GM21381 (cell line): Measurements from ENCODE around the gene CALU.

Experiments
- ATAC-seq: cut with Tn5 transposase; IDR thresholded peaks from one replicate; pipeline ENCODE4 v1.9.1; 2021; ENCODE audit warnings: mild to moderate bottlenecking, moderate library complexity; ENCODE audit not compliant: unreplicated experiment

The CALU gene

GRCh38 chr7:128744366-128744905, 5.3 kb downstream of the CALU start:
- ATAC-seq = no peak

DNA sequence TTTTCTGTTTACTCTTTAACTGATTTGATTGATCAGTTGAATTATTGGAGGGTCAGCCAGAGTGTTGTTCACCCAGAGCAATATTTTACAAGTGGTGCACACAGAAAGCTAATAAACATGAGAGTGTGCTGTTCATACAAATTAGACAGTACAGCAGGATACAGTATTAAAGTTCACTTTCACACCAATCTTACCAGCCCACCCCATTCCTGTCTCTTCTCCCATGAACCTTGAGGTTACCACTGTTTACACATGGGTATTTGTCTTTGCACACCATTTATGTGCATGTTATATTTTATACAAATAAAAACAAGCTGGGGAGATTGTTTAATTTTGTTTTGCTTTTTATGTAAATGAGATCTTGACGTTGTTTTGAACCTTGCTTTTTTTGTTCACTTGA, 6.5 kb downstream of the CALU start:
- ATAC-seq = no peak

DNA sequence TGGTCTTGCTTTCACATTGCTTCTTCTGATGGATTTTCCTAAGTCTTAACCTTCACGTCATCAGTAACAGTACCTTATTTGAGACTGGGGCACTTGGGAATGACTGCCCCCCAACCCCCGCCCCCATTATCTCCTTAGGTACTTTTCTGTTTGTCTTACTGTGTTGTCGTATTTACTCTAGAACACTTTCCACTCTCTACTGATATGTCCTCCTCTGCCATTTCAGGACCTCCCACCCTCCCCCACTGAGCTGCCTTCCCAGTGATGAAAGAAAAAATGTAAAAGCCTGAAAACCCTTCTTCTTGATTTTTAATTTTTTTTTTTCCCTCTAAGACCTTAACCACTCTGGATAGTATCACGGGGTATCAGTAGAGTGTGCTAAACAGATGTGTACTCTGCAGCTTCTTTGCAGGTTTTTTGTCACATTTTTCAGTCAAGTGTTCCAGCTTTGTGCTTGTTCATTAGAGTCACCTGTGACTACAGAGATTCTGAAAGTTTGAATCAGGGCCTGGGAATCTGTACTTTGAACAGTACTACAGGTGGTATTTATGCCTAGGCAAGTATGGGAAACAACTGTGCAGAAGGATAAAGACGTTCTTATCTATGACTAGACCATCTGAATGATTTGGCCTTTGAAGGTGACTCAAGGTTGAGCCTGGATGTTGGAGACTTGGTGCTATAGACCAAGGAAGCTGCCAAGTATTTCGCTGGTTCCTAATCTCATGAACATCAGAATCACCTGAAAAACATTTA, 8.3 kb downstream of the CALU start:
- ATAC-seq = no peak

DNA sequence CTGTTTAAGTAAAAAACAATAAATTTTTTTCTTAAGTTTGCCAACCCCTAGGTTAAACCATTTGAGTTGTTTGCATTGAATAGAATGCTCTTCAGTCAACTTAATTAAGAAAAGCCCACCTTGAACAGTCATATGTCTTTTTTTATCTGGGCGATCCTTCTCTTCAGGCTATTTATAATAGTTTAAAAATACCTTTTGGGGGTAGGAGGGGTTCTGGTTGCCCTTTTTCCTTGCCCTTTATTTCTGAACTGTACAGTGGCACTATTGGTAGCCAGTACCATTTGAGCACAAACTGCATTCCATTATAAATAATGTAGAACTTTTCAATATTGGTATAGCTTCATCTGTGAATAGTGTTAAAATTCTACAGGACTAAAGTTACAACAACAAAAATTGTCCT, 13.1 kb downstream of the CALU start:
- no peak for ATAC-seq

GRCh38 chr7:128755075-128755818, 16.1 kb downstream of the CALU start:
- ATAC-seq = no peak

DNA sequence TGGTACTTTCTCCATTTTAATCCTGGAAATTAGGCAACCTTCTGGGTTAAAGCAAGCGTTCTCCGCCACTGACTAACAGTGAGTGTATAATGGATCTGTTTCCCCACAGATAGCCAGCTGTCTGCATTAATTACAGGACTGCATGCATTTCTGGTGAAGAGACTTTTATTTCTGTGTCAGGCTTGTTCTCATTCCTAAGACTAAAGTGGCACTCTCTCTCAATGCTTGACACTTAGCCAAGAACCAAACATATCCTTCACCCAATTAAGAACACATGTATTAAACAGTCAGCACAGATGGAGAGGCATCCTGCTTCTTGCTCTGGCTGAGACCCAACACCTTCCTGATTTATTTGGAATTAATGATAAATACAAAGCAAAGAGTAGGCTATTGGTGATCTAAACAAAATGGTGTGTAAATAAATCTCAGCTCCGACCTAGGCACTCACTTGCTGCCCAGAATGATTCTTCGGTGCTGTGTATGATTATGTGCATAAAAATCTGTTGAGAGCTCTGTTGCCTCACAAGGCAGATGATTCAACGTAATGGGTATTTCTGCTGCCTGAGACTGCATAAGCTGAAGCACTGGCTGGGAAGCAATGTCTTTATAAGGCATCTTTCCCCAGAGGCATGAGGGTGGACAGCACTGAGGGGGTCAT, 16.8 kb downstream of the CALU start:
- no peak for ATAC-seq

DNA sequence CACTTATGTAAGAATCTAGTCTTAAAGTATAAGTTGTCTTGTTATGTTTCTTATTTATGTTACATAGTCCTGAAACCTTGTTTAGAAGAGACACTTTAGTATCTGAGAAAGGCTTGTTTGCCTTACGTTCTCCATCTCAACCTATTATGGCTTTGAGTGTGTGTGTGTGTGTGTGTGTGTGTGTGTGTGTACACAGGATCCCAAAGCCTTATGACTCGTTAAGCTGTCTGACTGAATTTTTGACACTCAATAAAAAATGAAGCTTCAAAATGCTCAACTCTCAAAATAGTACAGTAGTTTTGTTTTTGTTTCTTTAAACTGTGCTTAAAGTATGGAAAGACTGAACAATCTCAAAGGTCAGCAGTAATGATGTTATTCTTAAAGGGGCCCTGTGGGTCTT, 18.0 kb downstream of the CALU start:
- no peak for ATAC-seq

- no peak for ATAC-seq
Measured at GRCh38 chr7:128758553-128758952, 19.4 kb downstream of the CALU start.

DNA sequence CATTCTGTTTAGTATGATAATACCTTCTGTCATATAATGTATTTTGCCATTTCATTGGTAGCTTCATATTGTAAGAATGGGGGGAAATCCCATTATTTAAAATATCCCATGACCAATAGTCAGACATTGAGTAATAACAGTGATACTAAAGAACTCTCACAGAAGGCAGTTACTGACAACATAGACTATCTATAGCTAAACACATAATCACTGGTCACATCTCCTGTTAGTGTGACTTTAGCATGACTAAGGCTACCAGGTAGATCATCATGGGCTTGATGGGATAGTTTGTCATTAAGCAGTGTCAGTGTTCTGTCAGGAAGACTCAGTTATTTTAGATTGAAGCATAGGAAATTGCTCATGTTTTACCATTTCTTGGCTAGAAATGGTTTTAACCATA, 20.1 kb downstream of the CALU start:
- ATAC-seq = no peak

- no peak for ATAC-seq
Measured at GRCh38 chr7:128763541-128763940, 24.4 kb downstream of the CALU start.

- ATAC-seq = no peak
Measured at GRCh38 chr7:128767475-128768110, 28.4 kb downstream of the CALU start.

DNA sequence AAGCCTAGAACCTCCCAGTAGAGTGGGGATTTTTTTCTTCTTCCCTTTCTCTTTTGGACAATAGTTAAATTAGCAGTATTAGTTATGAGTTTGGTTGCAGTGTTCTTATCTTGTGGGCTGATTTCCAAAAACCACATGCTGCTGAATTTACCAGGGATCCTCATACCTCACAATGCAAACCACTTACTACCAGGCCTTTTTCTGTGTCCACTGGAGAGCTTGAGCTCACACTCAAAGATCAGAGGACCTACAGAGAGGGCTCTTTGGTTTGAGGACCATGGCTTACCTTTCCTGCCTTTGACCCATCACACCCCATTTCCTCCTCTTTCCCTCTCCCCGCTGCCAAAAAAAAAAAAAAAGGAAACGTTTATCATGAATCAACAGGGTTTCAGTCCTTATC, 31.1 kb downstream of the CALU start:
- no peak for ATAC-seq

DNA sequence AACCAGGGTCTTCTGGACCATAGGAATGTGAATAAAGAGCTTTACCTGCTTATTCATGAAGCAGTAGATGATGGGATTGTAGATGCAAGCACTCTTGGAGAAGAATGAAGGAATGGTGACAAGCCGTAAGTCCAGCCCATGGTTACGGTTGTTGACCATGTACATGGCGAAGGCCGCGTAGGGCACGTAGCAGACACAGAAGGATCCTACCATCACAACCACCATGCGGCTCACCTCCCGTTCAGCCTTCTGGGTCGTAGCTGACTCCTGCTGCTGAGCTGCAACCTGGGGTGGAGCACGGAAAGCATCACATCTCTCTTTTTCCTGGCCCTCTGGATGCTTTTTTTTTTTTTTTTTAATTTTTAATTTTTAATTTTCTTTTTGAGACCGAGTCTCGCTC, 34.4 kb downstream of the CALU start:
- ATAC-seq = no peak

DNA sequence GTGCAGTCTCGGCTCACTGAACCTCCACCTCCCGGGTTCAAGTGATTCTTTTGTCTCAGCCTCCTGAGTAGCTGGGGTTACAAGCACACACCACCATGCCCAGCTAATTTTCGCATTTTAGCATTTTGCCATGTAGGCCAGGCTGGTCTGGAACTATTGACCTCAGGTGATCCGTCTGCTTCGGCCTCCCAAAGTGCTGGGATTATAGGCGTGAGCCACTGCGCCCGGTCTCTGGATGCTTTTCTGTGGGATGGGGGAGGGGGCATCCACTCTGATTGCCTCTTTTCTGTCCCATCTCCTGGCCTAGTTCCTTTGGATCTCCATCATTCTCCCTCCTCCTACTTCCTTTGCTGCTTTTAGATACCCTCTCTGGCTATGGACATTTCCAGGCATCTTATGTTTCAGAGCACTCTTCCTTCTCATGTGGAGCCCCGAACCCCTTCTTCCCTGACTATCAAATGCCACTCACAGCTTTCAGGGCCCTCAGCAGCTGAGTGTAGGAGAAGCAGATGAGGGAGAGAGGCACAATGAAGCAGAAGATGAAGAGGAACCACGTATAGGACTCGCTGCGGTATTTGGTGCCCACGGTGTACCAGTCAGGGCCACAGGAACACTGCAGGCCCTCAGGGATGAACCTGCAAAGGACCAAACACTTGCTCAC, 35.0 kb downstream of the CALU start:
- ATAC-seq = no peak

DNA sequence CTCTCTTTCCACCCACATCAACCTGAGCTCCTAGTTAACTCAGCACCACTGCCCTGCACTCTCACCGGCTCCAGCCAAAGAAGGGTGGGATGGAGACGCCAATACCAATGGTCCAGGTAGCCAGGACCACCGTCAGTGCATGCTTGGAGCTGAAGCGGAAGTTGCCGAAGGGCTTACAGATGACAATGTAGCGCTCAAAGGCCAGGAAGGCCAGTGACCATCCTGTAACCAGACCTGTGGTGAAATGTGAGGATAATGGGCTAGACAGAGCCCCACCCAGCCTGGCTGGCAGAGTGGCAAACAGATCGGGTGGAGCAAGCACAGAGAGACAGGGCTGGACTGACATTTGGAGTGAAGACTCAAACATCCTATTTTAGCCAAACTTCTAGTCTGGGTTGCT, 35.8 kb downstream of the CALU start:
- ATAC-seq = no peak

DNA sequence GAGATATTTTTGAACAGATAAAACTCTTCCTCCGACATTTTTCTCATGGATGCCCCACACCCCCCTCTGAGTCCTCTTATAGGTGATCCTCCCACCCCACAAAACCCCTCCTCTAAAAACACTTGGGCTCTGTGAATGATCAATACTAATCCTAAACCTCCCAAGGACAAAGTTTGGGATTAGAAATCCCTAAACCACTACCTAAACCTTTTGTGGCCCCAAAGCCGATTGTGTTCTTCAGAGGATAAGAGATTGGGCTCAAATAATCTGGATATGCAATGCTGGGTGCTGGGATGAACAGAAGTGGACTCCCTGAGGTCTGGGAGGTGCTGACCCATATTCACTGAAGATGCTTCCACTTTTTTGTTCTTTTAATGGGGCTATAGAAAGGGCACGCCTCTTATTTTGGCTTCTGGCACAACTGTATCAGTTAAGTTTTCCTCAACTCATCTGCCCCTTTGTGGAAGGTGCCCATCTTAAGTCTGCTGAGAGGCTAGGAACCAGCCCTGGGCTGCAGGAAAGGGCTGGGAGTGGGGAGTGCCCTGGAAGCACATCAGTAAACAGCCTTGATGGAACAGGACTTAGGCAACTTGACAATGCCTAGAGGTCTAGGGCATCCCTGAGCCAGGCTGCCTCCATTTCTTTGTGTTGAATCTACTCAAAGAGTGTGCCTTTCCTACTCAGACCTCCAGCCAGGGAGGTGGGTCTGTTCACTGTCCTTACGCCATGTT, 36.8 kb downstream of the CALU start, which contains the start of gene OPN1SW:
TSS of gene OPN1SW (minus strand) at position 51 of the 731 bp plus-strand sequence. CDS start at position 38, 13 bp downstream.
- no peak for ATAC-seq

GRCh38 chr7:128777156-128778123, 38.3 kb downstream of the CALU start:
- no peak for ATAC-seq

DNA sequence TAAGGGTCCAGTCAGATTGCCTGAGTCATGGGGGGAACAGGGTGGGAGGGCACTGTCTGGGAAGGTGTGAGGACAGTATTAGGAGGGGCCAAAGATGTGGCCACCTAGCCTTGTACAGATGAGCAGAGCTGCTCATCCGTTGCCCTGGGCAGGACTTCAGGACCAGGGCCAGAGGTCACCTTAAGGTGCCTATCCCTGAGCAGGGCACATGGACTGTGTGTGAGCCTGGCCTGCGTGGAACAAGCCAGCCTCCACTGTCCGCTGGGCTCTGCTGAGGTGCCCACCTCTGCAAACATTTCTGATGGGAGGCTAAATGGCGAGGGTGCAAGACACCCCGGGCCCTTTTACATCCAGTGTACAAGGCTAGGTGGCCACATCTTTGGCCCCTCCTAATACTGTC, 39.8 kb downstream of the CALU start:
- no peak for ATAC-seq

GRCh38 chr7:128781126-128781525, 42.0 kb downstream of the CALU start:
- ATAC-seq = no peak
